HAP-1 (cell line): Measurements from ENCODE around the gene FTO.

Experiments
- DNase-seq, 2 experiments: peaks; one replicate each; pipeline ENCODE4 v3.0.0-alpha.2; 2016 to 2020; ENCODE audit warnings: low spot score in 2 of 2
- H3K27me3 ChIP-seq: fragments of 250-450 bp; sonication (Bioruptor Pico); 2 replicates; pipeline ENCODE4 v1.5.1; 2020; ENCODE audit warnings: low read depth, mild to moderate bottlenecking, moderate library complexity
- H3K36me3 ChIP-seq: fragments of 250-450 bp; sonication (Bioruptor Pico); replicated peaks from 2 replicates; pipeline ENCODE4 v1.5.1; 2020; ENCODE audit warnings: mild to moderate bottlenecking
- H3K4me1 ChIP-seq: fragments of 250-450 bp; sonication (Bioruptor Pico); 2 replicates; pipeline ENCODE4 v1.5.1; 2020; ENCODE audit warnings: mild to moderate bottlenecking
- H3K4me3 ChIP-seq: fragments of 250-450 bp; sonication (Bioruptor Pico); 2 replicates; pipeline ENCODE4 v1.5.1; 2020; ENCODE audit warnings: mild to moderate bottlenecking, moderate library complexity
- H3K9me3 ChIP-seq: fragments of 250-450 bp; sonication (Bioruptor Pico); 2 replicates; pipeline ENCODE4 v1.5.1; 2020; ENCODE audit warnings: mild to moderate bottlenecking, moderate library complexity
- in situ Hi-C: fragments of 300-500 bp; cut with MboI; formaldehyde crosslinking; loops from 3 replicates; pipeline ENCODE4 v1.14.3; 2020; ENCODE audit warnings: low sequenced_read_pairs, inconsistent platforms, mixed read lengths

Gene FTO

DNA sequence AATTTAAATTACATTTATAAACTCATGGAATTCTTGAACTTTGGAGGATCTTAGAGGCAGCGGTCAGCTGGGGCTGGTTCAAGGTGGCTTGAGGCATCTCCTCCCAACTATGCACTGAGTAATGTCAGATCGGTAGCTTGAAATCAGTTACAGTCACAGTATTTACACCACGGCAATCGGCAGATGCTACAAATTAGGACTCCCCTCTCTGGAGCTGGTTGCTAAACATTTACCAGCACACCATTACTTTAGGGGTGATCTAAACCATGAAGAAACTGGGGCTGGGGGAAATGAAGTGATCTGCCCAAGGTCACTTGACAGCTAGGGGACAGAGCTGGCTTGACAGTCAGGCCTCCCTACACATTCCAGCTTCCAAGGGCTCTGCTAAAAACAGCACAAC, 445.0 kb downstream of the FTO start:
- in situ Hi-C loops = no loop called here
- no peak for DNase-seq
- Histone ChIP-seq H3K4me3 (no peak overlapping the region), H3K4me1 (no peaks in the 10 kb centered on the region), H3K9me3 (peaks cover 2% of the 10 kb centered on the region; the same call in 1 of the 2 replicates), H3K27me3 (no peaks in the 10 kb centered on the region), H3K36me3 (no peaks in the 10 kb centered on the region)

DNA sequence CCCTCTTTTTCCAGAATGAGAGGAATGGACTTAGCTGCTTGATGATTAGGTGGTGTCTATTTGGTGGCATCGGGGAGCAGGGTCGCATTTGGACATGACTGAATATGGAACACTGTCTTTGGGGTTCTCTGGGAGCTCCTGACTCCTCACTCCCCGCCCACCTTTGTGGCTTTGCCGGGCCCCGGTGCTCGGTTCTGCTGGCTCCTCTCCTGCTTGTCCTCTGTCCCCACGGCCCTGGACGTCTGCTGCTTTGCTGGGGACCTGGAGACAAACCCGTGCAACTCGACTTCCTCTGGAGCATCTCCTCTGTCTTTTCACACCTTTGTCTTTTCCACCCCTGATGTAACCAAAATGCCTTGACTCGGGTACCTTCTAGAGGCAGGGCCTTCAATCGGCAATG, 446.9 kb downstream of the FTO start:
- Histone ChIP-seq H3K4me3 (no peak overlapping the region), H3K9me3 (peaks cover 2% of the 10 kb centered on the region; the same call in 1 of the 2 replicates), H3K4me1 (no peaks in the 10 kb centered on the region), H3K27me3 (no peaks in the 10 kb centered on the region), H3K36me3 (no peaks in the 10 kb centered on the region)
- DNase-seq = no peak
- in situ Hi-C loops = no loop called here

DNA sequence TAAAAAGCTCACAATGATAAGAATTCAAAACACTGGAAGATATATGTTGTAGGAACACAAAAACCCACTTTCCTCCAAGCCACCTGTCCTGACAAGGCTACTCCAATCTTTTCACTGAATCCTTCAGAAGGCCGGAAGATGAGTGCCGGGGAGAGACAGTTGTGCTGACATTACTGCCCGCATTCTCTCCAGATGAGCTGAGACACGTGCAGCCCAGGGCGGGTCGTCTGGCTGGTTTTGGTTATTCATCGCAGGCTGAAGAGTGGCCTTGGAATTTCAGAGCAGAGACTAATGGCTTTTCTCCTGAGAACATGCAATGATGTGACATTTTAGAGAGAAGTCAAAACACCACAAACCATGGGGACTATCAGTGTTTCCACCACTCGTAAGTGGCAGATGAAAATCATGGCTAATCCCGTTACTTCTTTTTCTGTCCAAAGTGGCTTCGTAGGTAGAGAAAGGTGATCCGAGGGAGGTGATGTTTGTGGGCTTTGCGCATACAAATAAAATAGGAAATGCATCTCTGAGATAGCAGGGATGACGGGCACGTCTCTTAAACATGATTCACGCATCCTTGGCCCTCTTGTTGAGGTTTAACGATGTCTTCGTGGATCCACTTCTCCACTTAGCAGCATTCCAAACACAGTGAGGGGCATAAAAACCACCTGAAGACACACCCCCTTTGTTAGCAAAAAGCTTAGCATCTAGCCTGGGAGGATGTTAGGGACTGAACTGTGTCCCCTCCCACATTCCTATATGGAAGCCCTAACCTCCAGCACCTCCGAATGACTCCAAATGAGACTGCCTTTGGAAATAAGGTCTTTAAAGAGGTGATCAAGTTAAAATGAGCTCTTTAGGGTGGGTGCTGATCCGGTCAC, 448.6 kb downstream of the FTO start:
- H3K36me3 ChIP-seq = no peaks in the 10 kb centered on the region
- peaks cover 2% of the 10 kb centered on the region; the same call in 1 of the 2 replicates for H3K9me3 ChIP-seq
- in situ Hi-C loops = no loop called here
- no peak for DNase-seq
- no peaks in the 10 kb centered on the region for H3K4me1 ChIP-seq
- no peak overlapping the region for H3K4me3 ChIP-seq
- H3K27me3 ChIP-seq = no peaks in the 10 kb centered on the region

DNA sequence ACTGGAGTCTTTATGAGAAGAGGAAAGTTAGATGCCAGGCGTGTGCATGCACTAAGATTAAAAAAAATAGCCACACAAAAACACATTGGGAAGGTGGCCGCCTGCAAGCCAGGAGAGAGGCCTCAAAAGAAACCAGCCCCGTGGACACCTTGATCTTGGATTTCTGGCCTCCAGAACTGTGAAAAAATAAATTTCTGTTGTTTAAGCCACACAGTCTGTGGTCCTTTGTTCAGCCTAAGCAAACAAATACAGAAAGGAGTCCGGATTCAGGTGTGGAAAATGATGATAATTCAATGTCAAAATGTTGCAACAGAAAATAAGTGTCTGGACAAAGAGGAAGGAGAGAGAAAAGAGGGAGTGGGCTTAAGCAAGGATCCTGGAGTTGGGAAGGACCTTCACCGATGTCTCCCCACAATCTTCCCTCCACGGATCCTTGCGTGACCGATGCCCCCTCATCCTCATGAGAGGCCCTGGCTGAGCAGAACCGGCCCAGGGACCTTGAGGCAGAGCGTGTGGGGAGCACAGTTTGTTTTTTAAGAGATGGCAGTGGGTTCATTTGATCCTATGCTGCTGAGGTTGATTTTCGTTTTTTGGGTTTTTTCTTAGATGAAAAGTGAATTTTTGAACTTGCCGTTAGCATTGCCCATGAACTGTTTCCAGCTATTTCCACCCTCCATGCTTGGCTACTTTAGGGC, 449.4 kb downstream of the FTO start:
- in situ Hi-C loops = no loop called here
- Histone ChIP-seq H3K27me3 (no peaks in the 10 kb centered on the region), H3K4me3 (no peak overlapping the region), H3K36me3 (no peaks in the 10 kb centered on the region), H3K9me3 (peaks cover 2% of the 10 kb centered on the region; the same call in 1 of the 2 replicates), H3K4me1 (no peaks in the 10 kb centered on the region)
- no peak for DNase-seq

DNA sequence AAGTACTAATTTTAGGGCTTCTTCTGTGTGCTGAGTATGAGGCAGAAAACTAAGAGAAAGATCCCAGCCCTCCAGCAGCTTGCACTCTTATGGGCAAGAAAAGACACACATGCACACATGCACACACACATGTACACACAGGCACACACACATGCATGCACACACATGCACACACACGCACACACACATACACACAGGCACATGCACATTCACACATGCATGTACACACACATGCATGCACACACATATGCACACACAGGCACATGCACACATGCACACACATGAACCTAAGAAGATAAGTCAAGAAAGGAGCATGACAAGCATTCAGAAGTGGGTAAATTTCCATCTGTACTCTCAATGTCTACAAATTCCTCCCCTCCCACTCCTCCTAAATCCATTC, 452.4 kb downstream of the FTO start:
- H3K4me3 ChIP-seq = no peak overlapping the region
- no peak for DNase-seq
- in situ Hi-C loops = no loop called here
- no peaks in the 10 kb centered on the region for H3K27me3 ChIP-seq
- no peaks in the 10 kb centered on the region for H3K9me3 ChIP-seq
- no peaks in the 10 kb centered on the region for H3K4me1 ChIP-seq
- H3K36me3 ChIP-seq = no peaks in the 10 kb centered on the region

DNA sequence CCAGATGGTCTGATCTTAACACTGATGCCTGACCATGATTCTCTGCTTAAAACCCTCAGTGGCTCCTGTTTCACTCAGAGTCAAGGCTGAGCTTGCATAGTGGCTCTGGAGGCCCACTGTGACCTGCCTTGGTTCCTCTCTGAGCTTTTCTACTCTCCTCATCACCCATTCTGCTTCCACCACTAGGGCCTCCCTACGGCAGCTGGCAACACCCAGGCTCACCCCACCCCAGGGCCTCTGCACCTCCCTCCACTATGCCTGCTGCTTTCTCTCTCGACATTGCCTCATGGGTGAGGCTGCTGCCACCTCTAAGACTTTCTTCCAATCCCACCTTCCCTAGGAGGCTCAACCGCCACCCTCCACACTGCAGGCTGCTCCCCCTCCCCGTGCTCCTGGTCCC, 455.0 kb downstream of the FTO start:
- H3K27me3 ChIP-seq = no peaks in the 10 kb centered on the region
- no peak for DNase-seq
- no peaks in the 10 kb centered on the region for H3K9me3 ChIP-seq
- in situ Hi-C loops = no loop called here
- H3K4me3 ChIP-seq = no peak overlapping the region
- H3K36me3 ChIP-seq = no peaks in the 10 kb centered on the region
- no peaks in the 10 kb centered on the region for H3K4me1 ChIP-seq

DNA sequence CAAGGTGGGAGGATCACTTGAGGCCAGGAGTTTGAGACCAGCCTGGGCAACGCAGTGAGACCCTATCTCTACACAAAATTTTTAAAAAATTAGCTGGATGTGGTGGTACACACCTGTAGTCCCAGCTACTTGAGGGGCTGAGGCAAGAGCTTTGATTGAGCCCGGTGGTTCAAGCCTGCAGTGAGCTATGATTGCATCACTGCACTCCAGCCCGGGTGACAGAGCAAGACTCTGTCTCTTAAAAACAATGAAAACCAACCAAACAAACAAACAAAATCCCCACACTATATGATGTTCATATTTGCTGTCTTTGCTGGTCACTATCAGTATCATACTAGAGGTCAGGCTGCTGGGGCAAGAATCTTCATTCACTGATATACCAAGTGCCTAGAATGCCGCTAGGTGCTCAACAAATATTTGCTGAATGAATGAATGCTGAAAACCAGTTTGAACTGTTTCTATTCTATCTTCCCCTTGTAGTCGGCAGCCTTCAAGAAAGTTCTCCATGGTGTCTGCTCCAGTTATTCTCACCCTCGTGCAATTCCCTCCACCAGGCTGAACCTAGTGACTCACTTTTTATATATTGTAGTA, 455.6 kb downstream of the FTO start:
- Histone ChIP-seq H3K4me3 (no peak overlapping the region), H3K9me3 (no peaks in the 10 kb centered on the region), H3K4me1 (no peaks in the 10 kb centered on the region), H3K36me3 (no peaks in the 10 kb centered on the region), H3K27me3 (no peaks in the 10 kb centered on the region)
- no peak for DNase-seq
- in situ Hi-C loops = no loop called here

DNA sequence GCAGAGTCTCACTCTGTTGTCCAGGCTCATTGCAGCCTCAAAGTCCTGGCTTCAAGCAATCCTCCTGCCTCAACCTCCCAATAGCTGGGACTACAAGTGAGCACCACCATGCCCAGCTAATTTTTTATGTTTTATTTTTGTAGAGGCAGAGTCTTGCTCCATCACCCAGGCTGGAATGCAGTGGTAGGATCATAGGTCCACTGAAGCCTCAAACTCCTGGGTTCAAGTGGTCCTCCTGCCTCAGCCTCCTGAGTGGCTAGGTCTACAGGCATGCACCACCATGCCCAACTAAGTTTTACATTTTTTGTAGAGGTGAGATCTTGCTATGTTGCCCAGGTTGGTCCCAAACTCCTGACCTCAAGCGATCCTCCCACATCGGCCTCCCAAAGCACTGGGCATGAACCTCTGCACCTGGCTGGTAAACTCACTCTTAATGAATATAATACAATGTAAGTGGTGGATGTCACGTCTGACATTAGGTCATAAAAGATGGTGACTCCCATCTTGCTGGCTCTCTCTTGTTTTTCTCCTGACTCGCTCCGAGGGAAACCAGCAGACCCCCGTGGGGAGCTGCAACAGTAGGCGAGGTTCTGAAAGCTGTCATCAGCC, 456.4 kb downstream of the FTO start:
- Histone ChIP-seq H3K4me3 (no peak overlapping the region), H3K9me3 (no peaks in the 10 kb centered on the region), H3K27me3 (no peaks in the 10 kb centered on the region), H3K36me3 (no peaks in the 10 kb centered on the region), H3K4me1 (no peaks in the 10 kb centered on the region)
- no peak for DNase-seq
- in situ Hi-C loops = no loop called here

DNA sequence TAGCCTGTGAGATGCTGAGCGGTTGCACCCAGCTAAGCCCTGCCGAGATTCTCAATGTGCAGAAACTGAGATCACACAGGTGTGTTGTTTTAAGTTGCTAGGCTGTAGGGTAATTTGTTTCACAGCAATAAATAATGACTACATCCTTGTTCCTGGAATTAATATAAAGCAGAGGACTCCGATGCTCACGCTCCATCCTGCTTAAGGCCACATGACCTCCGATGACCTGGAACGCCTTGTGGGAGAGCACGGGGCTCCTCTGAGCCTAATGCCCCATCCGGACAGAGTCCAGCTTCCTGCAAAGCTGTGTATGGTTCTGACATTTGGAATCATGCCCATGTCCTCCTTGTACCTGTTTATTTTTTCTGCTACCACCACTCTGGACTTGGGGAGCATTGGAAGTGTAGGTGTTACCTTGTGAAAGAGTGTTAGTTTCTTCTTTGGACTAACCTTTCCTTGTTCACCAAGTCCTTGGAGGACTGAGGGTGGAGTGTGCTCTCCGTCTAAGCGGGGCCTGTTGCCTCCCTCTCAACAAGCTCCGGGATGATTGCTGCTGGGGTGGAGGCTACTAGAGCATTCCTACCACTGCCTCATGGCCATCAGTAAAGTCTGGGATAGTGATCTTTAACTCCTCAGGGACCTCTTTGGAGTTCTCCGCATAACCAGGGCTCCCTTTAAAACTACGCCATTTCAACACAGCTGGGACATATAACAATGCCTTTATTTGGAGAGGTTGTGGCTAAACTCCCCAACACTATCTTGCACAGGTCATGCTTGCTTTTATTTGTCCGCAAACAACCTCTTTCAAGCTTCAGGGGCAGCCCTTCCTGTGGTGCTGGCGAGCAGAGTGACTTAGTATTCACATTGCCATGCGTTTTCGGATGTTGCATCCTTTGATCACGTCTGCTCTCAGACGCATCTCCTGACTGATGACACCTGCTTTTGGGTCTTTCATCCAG, 457.3 kb downstream of the FTO start:
- H3K4me3 ChIP-seq = no peak overlapping the region
- no peak for DNase-seq
- no peaks in the 10 kb centered on the region for H3K9me3 ChIP-seq
- no peaks in the 10 kb centered on the region for H3K4me1 ChIP-seq
- H3K27me3 ChIP-seq = no peaks in the 10 kb centered on the region
- in situ Hi-C loops = no loop called here
- no peaks in the 10 kb centered on the region for H3K36me3 ChIP-seq

DNA sequence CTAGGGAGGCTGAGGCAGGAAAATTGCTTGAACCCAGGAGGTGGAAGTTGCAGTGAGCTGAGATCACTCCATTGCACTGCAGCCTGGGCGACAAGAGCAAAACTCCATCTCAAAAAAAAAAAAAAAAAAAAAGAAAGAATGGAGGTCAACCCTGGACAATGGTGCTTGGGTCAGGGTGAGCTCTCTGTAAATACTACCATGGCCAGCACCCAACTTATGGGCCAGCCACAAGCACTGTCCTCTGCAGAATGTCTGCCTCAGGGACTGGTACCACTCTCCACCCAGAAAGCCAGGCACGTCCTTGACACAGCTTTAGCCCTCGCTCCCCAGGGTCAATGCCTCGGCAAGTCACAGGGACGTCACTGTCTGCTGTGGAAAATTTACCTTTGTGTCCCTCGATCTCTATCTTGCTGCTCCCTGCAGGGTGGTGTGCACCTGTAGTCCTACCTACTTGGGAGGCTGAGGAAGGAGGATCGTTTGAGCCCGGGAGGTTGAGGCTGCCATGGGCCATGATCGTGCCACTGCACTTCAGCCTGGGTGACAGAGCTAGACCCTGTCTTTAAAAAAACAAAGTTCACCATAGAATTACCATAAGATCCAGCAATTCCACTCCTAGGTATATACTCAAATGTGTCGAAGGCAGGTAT, 459.4 kb downstream of the FTO start:
- no peak for DNase-seq
- no peaks in the 10 kb centered on the region for H3K36me3 ChIP-seq
- no peaks in the 10 kb centered on the region for H3K9me3 ChIP-seq
- in situ Hi-C loops = no loop called here
- no peaks in the 10 kb centered on the region for H3K27me3 ChIP-seq
- no peaks in the 10 kb centered on the region for H3K4me1 ChIP-seq
- H3K4me3 ChIP-seq = no peak overlapping the region

DNA sequence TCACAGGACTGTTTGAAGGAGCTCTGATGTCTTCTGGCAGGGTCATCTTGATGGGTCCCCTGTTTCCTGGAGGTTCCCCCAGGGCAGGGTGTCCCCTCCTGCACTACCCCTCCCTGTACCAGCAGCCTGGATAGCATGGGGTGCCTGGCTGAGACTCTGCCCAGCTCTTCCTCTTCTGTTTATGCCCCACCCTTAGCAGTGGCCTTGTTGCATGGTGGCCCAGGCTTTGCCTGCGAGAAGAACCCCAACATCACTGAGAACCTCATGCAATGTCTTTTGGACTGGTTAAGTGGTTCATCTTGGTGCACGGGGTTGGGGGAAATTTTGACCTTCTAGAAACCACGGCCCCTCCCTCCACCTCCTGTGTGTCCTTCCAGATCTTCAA, 460.8 kb downstream of the FTO start:
- no peaks in the 10 kb centered on the region for H3K27me3 ChIP-seq
- no peaks in the 10 kb centered on the region for H3K4me1 ChIP-seq
- no peaks in the 10 kb centered on the region for H3K9me3 ChIP-seq
- no peaks in the 10 kb centered on the region for H3K36me3 ChIP-seq
- in situ Hi-C loops = no loop called here
- no peak overlapping the region for H3K4me3 ChIP-seq
- DNase-seq = no peak

DNA sequence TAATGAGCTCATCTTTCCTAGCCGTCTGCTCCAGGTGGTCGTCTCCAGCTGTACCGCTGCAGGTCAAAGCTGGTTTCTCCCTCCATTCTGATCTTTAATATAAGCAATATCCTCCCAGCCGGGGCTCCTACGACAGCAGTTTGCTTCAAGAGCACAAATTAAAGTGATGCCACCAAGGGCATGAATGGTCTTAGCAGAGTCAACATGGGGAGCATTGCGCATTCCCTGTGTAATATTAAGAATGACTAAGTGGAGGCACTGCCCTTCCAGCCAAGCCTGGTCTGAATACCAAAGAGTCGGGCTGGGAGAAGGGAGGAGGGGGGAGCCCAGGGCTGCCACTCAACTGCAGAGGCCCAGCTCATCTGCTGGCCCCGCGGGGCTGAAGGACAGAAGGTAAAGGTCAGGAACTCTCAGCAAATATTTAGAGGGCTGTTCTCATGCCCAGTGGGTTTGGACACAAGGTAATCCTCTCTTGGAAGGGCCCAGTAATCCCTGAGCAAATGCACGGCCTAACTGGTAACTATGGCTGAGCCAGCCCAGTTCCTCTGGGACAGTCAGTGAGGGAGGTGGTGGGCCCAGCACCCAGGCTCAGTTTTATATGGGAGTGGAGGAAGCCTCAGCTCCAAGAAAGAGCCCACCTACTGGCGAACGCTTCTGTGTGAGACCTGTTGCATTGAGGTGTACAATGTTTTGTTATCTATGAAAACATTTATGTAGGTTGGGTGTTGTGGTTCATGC, 461.4 kb downstream of the FTO start:
- Histone ChIP-seq H3K9me3 (no peaks in the 10 kb centered on the region), H3K4me3 (no peak overlapping the region), H3K27me3 (no peaks in the 10 kb centered on the region), H3K4me1 (no peaks in the 10 kb centered on the region), H3K36me3 (no peaks in the 10 kb centered on the region)
- DNase-seq = no peak
- in situ Hi-C loops = no loop called here
